ENCODE data around the gene PLB1.

PLB1 gene

GRCh38 chr2:28653892-28654662 is 158.2 kb downstream of the PLB1 start:
- DNase-seq (ENCODE audit: low read depth), result no peak
- H3K4me3 ChIP-seq (ENCODE audit: low read depth, low read length), result no peak overlapping the region
- no peak for TF ChIP-seq POLR2A (IDR thresholded peaks at IDR 0.05; ENCODE audit: extremely low read depth, insufficient read length)
- no peak for TF ChIP-seq CTCF (IDR thresholded peaks at IDR 0.05; ENCODE audit: low read depth, low read length)
- TF ChIP-seq MYC (IDR thresholded peaks at IDR 0.05; ENCODE audit: low read depth, low read length), result no peak
- TF ChIP-seq, protein P1, sequence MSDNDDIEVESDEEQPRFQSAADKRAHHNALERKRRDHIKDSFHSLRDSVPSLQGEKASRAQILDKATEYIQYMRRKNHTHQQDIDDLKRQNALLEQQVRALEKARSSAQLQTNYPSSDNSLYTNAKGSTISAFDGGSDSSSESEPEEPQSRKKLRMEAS (IDR thresholded peaks at IDR 0.05; ENCODE audit: low read depth, low read length), result no peak

- no peak for TF ChIP-seq CTCF (IDR thresholded peaks at IDR 0.05; ENCODE audit: low read depth, low read length)
- TF ChIP-seq POLR2A (IDR thresholded peaks at IDR 0.05; ENCODE audit: extremely low read depth, insufficient read length), result no peak
- TF ChIP-seq MYC (IDR thresholded peaks at IDR 0.05; ENCODE audit: low read depth, low read length), result no peak
- TF ChIP-seq, protein P1 (IDR thresholded peaks at IDR 0.05; ENCODE audit: low read depth, low read length), result no peak
- H3K4me3 ChIP-seq (ENCODE audit: low read depth, low read length), result no peak overlapping the region
- no peak for DNase-seq (ENCODE audit: low read depth)
Measured at GRCh38 chr2:28654663-28655320, 158.9 kb downstream of the PLB1 start.

DNA sequence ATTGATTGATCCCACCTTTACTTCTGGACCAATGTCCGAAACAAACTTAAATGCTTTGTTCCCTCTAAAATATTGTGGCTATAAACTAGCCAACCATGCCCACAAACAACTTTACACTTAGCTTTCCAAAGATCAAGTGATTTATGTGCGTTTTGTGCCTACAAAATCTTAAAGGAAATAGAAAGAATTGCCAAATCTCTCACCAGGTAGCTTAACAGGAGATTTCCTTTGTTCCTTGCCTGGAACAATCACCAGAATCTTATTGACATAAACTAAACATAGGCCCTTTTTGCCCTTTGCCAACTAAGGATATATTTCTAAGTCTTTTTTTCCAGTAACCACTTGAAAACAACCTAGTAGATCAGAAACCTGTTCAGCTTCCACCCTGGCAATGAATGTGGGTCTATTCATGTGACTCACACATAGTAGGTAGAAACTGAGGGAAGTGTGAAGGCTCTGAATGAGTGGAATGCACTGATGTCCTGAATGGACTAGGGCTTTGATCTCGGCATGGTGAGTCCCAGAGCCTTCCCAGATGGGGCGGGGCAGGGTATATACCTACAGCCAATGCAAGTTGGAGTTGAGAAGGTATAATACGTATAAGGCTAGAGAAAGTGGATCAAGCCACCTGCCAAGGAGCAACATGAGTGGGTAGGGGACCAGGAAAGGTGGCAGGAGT is 161.2 kb downstream of the PLB1 start:
- H3K4me3 ChIP-seq (ENCODE audit: low read depth, low read length), result no peak overlapping the region

DNA sequence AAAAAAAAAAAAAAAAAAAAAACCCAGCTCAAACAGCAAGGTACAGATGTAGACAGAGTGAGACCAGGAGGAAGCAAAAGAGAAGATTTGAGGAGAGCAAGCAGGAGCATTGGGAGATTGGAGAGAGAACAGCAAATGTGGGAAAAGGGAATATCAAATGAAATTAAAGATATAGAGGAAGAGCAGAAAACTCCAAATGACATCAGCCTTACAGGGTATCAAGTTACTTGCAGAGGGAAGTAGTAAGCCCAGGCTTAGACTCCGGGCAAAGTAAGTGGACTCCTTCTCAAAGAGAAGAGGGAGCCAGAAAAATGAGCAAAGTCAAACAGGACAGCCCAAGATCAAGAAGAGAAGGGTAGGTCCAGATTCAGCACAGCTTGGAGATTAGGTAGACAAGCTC is 162.5 kb downstream of the PLB1 start:
- TF ChIP-seq CTCF (IDR thresholded peaks at IDR 0.05; ENCODE audit: low read depth, low read length) (no peak), MYC (IDR thresholded peaks at IDR 0.05; ENCODE audit: low read depth, low read length) (no peak), POLR2A (IDR thresholded peaks at IDR 0.05; ENCODE audit: extremely low read depth, insufficient read length) (no peak)
- TF ChIP-seq, protein P1 (IDR thresholded peaks at IDR 0.05; ENCODE audit: low read depth, low read length), result no peak
- DNase-seq (ENCODE audit: low read depth), result no peak
- no peak overlapping the region for H3K4me3 ChIP-seq (ENCODE audit: low read depth, low read length)

More for the DNA sequence above, 161.2 kb downstream of the PLB1 start:
- no peak for DNase-seq (ENCODE audit: low read depth)
- TF ChIP-seq, protein P1 (IDR thresholded peaks at IDR 0.05; ENCODE audit: low read depth, low read length), result no peak
- TF ChIP-seq MYC (IDR thresholded peaks at IDR 0.05; ENCODE audit: low read depth, low read length), result no peak
- no peak for TF ChIP-seq POLR2A (IDR thresholded peaks at IDR 0.05; ENCODE audit: extremely low read depth, insufficient read length)
- no peak for TF ChIP-seq CTCF (IDR thresholded peaks at IDR 0.05; ENCODE audit: low read depth, low read length)

- DNase-seq (ENCODE audit: low read depth), result no peak
- TF ChIP-seq MYC (IDR thresholded peaks at IDR 0.05; ENCODE audit: low read depth, low read length) (no peak), CTCF (IDR thresholded peaks at IDR 0.05; ENCODE audit: low read depth, low read length) (no peak), POLR2A (IDR thresholded peaks at IDR 0.05; ENCODE audit: extremely low read depth, insufficient read length) (no peak)
- TF ChIP-seq, protein P1 (IDR thresholded peaks at IDR 0.05; ENCODE audit: low read depth, low read length), result no peak
- no peak overlapping the region for H3K4me3 ChIP-seq (ENCODE audit: low read depth, low read length)
Measured at GRCh38 chr2:28659127-28659526, 163.3 kb downstream of the PLB1 start.
